Cerebellar nuclear complex (tissue), 1 donor: ENCODE measurements around the gene PRICKLE4.
"Not testable (repeated sequence)": the region's sequence is repeated elsewhere in the genome, so short reads cannot be mapped to it uniquely, and the experiment has no call there.

Source experiments
- DNase-seq, 2 experiments: peaks; one replicate each; lab custom pipeline; 2025; lab: John Stamatoyannopoulos, UW

The PRICKLE4 gene

DNA sequence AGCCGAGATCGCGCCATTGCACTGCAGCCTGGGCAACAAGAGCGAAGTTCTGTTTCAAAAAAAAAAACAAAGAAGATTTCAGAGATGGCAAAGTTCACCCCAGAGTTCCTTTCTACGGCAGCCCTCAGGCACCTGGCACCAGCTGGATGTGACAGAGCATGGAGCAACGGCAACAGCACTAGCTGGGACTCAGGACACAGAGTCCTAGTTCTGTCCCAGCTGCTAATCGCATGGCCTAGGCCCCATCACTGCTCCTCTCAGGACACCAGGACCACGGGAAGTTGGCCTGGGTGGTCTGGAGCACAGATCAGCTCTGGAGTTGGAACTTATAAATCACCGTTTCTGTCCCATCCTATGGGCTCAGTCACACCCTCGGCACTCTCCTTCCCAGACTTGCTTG is 34.5 kb upstream of the PRICKLE4 start:
- DNase-seq = no peak

DNA sequence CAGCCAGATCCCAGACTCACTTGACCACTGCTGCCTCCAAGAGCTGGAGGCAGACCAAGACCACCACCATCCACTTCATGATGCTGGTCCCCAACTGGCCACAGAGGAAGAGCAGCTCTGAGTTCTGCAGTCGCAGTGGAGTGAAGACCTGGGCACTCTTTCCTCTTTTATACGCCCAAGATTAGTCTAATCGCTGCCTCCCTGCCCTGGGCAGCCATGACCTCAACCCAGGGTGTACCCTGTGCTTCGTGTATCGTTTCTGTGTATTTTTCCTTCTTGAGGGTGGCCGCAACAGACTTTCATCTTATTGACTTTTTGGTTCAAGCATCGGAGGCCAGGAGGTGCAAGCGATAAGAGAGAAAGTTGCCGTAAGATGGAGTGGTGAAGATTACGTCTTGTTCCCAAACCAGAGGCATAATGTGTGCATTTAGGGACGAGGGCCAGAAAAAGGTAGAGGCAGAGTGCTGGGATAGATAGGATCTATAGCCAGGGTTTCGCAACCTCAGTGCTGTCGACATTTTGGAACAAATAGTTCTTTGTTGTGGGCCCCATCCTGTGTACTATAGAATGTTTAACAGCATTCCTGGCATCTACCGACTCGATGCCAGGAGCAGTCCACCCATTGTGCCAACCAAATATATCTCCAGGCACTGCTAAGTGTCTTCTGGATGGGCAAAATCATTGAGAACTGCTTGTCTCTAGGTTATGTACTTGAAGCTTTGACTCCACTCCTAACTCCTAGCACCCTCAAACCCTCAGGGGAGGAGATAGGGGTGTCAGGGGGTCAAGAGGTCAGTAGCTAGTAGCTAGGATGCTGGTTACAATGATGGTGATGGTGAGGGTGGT is 33.1 kb upstream of the PRICKLE4 start, which contains the start of gene PGC:
Gene PGC (minus strand): TSS at position 142 of the 846 bp plus-strand sequence. CDS start 63 bp downstream, at position 79.
- DNase-seq = no peak

DNA sequence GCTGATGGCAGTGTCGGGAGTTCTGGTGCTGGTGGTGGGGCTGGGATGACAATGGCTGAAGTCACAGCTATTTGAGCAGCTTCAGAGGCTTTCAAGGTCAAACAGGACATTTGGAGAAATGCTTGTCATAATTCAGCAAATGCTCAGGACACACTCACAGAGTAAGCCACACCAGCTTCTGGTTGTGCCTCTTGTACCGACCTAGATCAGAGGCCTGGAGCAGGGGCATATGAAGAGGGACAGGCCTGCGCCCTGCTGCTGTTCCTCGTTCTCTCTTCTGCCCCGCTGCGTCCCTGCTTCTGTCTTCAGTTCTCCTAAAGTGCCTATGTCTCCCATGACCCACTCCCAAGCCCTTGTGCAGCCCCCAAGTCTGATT is 32.5 kb upstream of the PRICKLE4 start:
- DNase-seq = no peak

DNA sequence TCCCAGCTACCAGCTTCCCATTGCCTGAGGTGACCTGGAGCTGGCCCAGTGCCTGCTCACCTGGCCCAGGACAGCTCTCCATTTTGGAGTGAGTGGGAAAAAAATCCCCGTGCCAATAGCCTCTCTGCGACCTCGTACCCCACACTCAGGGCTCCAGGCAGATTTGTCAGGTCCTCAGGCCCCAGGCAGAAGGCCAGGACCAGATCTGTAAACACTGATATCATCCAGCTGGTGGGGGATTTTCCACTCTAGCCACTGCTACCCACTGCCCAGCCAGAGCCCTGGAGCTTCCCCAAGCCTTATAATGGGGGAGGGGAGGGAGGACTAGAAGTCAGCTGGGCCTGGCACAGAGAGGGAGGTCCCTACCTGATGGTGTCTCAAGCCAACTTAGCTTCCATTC is 32.0 kb upstream of the PRICKLE4 start:
- no peak for DNase-seq

DNA sequence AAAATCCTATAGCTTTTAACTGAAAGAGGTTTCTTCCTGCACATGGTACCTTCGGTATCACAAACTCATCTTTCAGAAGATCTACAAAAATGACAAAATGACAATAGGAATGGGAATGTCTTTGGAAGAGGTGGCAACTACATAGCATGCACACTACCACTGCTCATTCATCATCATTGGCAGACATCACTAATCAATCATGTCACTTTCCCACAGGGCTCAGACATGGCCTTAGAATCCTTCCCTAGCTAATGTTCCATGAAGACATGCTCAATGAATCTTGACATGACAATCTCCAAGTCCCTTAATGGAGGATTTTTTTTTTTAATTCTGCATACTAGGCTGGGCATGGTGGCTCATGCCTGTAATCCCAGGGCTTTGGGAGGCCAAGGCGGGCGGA is 30.2 kb upstream of the PRICKLE4 start:
- no peak for DNase-seq

DNA sequence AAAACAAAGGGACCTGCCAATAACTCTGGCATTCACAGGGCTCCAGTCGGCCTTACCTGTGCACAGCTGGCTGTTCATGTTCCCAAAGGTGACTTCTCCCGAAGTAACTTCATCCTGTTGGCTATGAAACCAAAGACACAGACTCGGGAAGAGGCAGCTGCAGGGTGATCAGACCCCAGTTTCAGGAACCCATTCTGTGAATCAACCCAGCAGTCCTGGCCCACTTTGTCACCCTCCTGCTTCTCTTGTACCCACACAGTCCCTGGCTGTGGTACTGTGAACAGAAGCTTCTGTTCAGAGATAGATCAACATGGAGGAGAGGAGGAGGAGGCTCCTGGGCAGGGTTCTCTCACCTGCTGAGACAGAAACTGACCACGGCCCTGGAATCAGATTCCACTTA is 24.7 kb upstream of the PRICKLE4 start:
- DNase-seq = no peak

DNA sequence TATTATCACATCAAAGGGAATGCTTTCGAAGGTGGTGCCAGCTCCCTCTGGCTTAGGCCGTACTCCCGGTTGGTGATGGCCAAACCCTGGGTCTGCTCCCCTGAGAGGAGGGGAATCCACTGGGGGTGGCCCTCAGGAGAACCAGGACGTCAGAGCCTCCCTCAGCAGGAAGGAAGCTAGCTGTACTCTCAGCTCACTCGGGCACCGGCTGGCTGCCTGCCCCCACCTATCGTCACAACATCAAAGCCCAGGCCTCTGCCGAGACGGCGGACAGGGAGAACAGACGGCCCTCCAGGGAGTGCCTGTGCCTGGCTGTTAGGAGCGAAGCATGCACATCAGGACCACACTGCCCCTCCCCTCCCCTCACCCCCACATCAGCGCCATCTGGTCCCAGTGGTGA is 24.2 kb upstream of the PRICKLE4 start:
- no peak for DNase-seq

DNA sequence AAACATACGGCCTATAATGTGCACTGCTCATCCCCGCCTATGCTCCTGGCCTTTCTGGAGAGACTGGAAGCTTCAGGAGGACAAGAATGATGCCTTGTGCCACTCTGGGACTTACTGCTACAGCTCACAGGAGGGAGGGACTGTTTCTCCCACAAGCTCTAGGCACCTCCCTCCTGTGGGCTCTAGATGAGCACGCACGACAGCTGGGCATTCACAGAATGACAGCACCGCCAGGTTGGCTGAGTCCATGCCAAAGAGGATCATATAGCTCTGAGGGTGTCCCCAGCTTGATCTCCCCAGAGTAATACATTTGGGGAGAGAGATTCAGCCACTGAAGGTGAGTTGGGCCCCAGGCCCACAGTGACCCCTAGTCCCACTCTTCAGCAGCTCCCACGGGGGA is 23.3 kb upstream of the PRICKLE4 start:
- no peak for DNase-seq

DNA sequence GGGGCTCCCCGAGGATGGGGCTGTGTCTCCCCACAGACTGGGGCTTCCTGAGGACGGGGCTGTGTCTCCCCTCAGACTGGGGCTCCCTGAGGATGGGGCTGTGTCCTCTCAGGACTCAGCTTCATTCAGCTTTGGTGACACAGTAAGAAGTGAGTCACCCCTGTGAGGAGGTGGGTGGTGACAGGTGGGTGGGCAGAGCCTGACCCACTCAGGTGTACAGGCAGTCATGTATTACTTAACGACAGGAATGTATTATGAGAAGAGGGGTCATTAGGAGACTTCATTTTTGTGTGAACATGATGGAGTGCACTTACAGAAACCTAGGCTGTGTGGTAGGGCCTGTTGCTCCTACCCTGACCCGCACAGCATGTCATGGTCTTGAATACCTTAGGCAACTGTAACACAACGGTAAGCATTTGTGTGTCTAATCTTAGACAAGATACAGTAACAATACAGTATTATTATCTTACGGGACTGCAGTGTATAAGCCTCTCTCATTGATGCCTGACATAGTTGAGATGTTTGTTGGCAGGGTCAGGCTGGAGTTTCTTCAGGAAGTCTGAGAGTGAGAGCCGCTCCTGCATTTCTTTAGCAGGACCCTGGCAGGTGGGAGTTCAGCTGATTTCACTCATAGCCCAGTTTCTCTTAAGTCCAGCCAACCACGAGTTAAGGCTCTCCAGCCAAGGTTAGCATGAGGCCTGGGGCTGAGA is 22.5 kb upstream of the PRICKLE4 start:
- no peak for DNase-seq

DNA sequence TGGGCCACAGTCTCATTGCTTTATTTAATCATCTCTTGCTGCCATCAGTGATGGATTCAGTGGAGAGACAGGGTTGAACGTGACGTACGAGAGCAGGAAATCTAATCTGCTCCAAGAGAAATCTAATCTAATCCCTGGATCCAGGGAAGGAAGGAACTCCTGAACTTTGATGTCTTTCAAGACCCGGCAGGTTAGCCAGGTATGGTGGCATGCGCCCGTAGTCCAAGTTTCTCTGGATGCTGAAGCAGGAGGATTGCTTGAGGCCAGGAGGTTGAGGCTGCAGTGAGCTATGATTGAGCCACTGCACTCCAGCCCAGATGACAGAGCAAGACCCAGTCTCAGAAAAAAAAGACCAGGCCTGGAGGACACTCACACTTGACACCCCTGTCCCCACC is 21.9 kb upstream of the PRICKLE4 start:
- no peak for DNase-seq

DNA sequence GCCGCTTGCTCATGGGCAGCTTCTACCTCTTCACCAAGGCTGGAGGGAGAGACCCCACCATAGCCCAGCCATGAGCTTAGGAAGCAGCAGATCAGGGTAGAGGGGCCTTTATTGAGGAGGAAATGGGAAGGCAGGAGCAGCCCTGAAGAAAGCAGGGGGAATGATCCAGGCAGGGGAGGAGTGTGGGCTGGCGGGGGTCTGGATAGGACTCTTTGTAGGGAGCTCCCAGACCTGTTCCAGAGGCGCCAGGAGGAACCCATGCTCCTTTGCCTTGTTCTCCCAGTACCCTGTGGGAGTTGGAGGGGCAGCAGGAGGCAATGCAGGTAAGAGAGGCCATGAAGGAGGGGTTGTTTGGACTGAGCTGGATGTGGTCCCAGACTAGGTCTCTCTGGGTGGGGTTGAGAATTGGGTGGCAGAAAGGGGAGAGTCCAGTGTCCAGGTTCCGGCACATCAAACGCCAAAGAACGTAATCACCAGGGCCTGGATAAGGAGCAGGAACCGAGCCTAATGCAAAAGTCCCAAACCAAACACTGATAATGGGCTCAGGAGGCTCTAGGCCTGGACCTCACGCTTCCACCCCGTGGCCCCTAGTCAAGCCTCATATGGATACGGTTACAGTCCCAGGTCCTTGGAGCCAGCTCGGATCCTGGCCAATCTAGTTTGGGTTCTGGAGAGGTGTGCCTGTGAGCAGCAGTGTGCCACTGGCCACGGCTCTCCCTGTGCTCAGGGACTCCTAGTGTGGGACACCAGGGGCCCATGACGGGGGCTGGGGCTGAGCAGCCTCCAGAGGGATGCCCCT is 21.3 kb upstream of the PRICKLE4 start:
- DNase-seq = no peak

DNA sequence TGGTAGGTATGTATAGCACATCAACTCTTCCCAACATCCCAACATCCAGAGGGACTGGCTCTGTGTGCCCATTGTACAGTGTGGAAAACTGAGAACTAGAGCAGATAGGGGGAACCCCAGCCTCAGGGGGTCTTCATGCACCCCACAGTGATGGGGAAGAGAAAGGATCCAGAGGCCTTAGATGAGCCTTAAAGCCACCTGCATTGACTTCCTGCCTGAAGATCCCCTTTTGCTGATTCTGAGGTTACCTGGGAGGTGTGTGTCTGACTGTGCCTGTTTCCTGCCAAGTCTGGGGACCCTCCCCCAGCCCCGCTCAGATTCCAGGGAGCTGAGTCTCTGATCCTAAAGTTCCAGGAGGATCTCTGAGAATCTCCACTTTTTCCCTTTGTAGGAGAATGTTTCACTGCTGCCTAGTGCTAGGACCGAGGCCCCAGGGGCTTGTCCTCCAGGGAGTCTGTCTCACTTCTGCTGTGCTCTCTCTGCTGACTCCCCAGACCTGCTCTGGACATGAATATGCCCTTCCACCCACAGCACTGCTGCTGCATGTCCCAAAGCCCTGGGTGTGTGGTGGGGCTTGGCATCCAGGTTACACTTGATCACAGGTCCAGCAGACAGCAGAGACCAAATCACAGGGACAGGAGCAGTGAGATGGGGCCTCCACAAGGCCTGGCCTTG is 20.5 kb upstream of the PRICKLE4 start:
- no peak for DNase-seq

DNA sequence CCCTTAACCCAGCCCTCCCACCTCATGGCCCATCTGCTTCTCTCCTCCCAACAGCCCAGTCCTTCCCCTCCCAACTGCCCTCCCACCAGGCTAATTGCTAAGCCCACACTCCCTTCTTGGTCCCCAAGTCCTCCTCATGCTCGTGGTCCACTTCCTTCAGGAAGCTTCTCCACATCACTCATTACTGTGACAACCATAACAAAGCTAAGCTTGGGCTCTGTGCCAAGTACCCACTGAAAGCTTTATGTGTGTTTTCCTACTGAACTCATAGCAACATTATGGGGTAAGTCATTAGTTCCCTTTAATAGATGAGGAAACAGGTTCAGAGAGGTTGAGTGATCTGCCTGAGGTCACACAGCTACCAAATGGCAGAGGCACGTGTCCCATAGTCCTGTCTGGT is 17.1 kb upstream of the PRICKLE4 start:
- no peak for DNase-seq

DNA sequence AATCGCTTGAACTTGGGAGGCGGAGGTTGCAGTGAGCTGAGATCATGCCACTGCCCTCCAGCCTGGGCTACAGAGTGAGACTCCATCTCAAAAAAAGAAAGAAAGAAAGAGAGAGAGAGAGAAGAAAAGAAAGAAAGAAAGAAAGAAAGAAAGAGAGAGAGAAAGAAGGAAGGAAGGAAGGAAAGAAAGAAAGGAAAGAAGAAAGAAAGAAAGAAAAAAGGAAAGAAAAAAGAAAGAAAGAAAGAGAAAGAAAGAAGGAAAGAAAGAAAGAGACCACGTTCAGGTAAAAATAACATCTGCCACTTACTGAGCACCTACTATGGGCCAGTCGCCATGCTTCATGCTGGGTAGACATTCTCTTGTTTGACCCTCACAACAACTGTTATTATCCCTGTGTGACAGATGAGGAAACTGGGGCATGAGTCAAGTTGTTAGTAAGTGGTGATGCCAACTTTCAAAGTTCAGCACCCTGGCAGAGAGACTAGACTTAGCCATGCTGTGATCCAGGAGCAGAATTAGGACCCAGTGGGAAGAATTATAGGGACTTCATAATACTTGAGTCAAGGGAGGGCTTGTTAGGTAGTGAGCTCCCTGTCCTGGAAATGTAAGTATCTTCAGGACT is 14.4 kb upstream of the PRICKLE4 start:
- DNase-seq = not testable (repeated sequence)

DNA sequence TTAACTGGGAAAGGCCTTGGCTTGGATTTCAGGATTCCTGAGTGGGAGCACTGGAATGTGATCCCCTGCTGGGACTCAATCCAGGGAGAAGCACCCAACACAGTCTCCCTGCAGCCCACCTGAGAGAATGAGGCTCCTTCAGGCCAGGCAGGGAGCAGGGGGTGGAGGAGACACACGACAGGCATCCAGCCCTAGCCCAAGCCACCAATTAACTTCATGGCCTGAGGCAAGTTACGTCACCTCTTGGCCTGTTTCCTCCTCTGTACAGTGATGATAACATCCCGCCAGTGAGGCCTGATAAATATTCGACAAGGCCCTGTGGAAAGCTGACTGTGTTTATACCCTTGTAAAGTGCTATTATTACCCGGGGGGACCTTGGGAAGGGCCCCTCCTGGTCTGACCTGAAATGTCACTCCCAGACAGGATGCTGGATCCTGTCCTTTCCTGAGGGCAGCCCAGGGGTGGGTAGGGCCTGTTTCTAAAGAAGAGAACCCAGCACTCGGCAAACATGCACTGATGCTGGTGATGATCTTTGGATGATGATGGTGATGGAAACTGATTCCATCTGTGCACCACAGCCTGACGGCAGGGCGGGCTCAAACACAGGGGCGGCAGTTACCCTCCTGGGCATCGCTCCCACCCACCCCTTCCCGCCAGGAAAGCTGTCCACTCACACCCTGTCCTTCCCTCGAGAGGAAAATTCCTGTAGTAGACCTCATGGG is 13.3 kb upstream of the PRICKLE4 start:
- DNase-seq = no peak

DNA sequence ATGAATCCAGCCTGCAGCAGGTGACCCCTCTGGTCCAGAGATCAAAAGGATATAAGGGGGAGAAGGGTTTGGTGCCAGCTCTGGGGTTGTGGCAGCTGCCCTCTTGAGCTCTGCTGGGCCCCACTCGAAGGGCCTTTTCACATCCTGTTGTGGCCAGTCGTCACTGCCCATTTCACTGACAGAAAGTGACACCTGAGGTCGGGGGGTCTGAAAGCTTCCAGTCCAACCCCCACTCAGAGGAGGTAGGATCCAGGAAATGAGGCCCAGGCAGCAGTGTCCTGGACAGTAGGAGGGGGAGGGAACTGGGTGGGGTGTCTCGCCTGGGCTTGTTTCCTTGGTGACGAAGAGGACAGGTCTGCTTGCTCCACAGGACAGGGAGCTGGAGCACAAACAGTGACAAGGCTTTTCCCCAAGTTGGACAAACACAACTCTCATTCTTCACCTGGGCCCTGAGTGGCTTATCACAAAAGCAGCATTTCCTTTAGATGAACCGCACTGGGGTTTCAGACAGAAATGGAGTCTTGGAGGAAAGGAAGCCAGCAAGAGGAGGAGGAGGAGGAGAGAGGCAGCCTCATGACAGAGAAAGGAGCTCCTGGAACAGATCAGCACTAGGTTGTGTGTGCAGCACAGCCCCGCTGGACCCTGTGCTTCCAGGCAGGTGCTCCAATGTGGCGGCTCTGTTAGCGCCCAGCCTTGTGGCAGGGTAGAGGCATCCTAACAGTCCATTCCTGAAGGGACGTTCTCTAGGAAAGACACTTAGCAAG is 11.9 kb upstream of the PRICKLE4 start:
- no peak for DNase-seq

DNA sequence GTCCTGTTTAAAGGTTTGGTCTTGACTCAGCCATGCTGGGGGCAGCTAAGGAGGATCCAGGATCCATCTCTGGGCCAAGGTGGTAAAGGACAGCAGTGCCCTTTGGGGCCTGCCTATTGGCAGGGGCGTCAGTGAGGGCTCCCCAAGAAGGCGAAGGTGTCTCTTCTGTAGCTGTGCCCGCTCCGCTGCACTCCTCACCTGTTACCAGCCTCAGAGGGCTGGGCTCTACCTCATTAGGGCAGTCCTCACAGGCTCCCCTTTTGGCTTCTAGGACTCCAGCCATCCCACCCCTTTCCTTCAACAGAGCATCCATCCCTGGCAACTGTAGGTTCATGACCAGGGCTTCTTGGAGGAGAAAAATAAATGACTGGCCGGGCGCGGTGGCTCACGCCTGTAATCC is 11.2 kb upstream of the PRICKLE4 start:
- no peak for DNase-seq

DNA sequence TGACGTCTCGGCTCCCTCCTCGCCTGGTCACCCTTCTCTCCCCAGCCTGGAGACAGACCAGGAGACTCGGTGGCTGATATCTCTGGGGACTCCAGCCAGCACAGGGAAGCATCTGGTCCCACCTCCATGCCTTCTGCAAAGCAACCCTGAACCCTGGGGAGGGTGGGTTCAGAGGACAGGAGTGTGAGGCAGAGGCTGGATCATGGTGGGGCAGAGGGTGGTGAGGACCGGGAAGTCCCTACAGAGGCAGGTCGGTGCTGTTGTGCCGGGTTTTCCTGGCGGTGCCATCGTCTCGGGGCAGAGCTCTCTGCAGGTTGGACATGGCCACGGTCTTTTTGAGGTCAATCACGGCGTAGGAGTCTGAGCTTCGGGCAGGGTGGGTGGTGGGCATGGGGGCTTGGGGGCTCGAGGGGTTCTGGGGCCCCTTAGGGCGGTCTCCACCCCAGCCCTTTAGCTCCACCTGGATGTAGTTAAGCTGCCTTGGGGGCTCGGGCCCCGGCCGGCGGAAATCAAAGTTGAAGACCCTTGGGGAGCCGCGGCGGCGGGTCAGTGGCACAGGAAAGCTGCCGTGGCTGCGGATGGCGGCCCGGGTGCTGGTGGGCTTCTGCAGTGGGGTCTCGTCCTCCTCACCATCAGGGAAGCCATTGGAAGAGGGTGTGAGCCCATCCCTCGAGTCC is 10.1 kb upstream of the PRICKLE4 start:
- no peak for DNase-seq
